IPS-18a (cell line): ENCODE results near the gene MARCHF3.
"Not testable (repeated sequence)": the region's sequence is repeated elsewhere in the genome, so short reads cannot be mapped to it uniquely, and the experiment has no call there.

Source experiments
- H3K27ac ChIP-seq: one replicate; pipeline ENCODE4 v1.5.1; 2013; ENCODE audit warnings: low read length
- H3K27me3 ChIP-seq: one replicate; pipeline ENCODE4 v1.6.1; 2013; ENCODE audit warnings: mild to moderate bottlenecking, low read length; ENCODE audit not compliant: control insufficient read depth, insufficient read depth
- H3K36me3 ChIP-seq: one replicate; pipeline ENCODE4 v1.6.1; 2013; ENCODE audit warnings: low read depth, low read length; ENCODE audit not compliant: control insufficient read depth
- H3K4me1 ChIP-seq: one replicate; pipeline ENCODE4 v1.6.1; 2013; ENCODE audit warnings: low read depth, low read length; ENCODE audit not compliant: control insufficient read depth
- H3K4me3 ChIP-seq: one replicate; pipeline ENCODE4 v1.5.1; 2013; ENCODE audit warnings: low read length
- H3K9ac ChIP-seq: one replicate; pipeline ENCODE4 v1.6.1; 2013; ENCODE audit warnings: mild to moderate bottlenecking, low read length, moderate library complexity
- H3K9me3 ChIP-seq: one replicate; pipeline ENCODE4 v1.6.1; 2013; ENCODE audit warnings: low read depth, low read length; ENCODE audit not compliant: control insufficient read depth

The MARCHF3 gene

GRCh38 chr5:127008300-127008975, 21.9 kb downstream of the MARCHF3 start:
- no peak overlapping the region for H3K27ac ChIP-seq
- H3K9me3 ChIP-seq, result no peaks in the 10 kb centered on the region
- no peak overlapping the region for H3K9ac ChIP-seq
- H3K4me1 ChIP-seq, result peaks cover 2% of the 10 kb centered on the region
- no peaks in the 10 kb centered on the region for H3K36me3 ChIP-seq
- H3K4me3 ChIP-seq, result no peak overlapping the region
- H3K27me3 ChIP-seq, result no peaks in the 10 kb centered on the region

- Histone ChIP-seq H3K4me1 (peaks cover 2% of the 10 kb centered on the region), H3K9ac (no peak overlapping the region), H3K36me3 (no peaks in the 10 kb centered on the region), H3K9me3 (no peaks in the 10 kb centered on the region), H3K27ac (no peak overlapping the region), H3K4me3 (no peak overlapping the region), H3K27me3 (no peaks in the 10 kb centered on the region)
Observed at GRCh38 chr5:127007522-127007921, 22.8 kb downstream of the MARCHF3 start.

GRCh38 chr5:127006744-127007143, 23.6 kb downstream of the MARCHF3 start:
- Histone ChIP-seq H3K36me3 (no peaks in the 10 kb centered on the region), H3K4me1 (peaks cover 2% of the 10 kb centered on the region), H3K9ac (no peak overlapping the region), H3K4me3 (no peak overlapping the region), H3K9me3 (no peaks in the 10 kb centered on the region), H3K27ac (no peak overlapping the region), H3K27me3 (no peaks in the 10 kb centered on the region)

- H3K9ac ChIP-seq, H3K27me3 ChIP-seq, H3K36me3 ChIP-seq, H3K27ac ChIP-seq, H3K4me3 ChIP-seq, H3K9me3 ChIP-seq, H3K4me1 ChIP-seq: not testable (repeated sequence)
Observed at GRCh38 chr5:127005282-127005681, 25.1 kb downstream of the MARCHF3 start.

GRCh38 chr5:127004721-127005120, 25.6 kb downstream of the MARCHF3 start:
- H3K9me3 ChIP-seq, result no peaks in the 10 kb centered on the region
- no peaks in the 10 kb centered on the region for H3K27me3 ChIP-seq
- H3K27ac ChIP-seq, result no peak overlapping the region
- H3K9ac ChIP-seq, result no peak overlapping the region
- peaks cover 2% of the 10 kb centered on the region for H3K4me1 ChIP-seq
- no peaks in the 10 kb centered on the region for H3K36me3 ChIP-seq
- no peak overlapping the region for H3K4me3 ChIP-seq

GRCh38 chr5:127003798-127004495, 26.4 kb downstream of the MARCHF3 start:
- no peaks in the 10 kb centered on the region for H3K36me3 ChIP-seq
- no peaks in the 10 kb centered on the region for H3K27me3 ChIP-seq
- no peaks in the 10 kb centered on the region for H3K4me1 ChIP-seq
- H3K4me3 ChIP-seq, result no peak overlapping the region
- no peaks in the 10 kb centered on the region for H3K9me3 ChIP-seq
- no peak overlapping the region for H3K9ac ChIP-seq
- no peak overlapping the region for H3K27ac ChIP-seq

- Histone ChIP-seq H3K36me3 (no peaks in the 10 kb centered on the region), H3K27me3 (no peaks in the 10 kb centered on the region), H3K4me3 (no peak overlapping the region), H3K4me1 (no peaks in the 10 kb centered on the region), H3K9ac (no peak overlapping the region), H3K27ac (no peak overlapping the region), H3K9me3 (no peaks in the 10 kb centered on the region)
Observed at GRCh38 chr5:127002390-127002789, 28.0 kb downstream of the MARCHF3 start.

GRCh38 chr5:127001621-127002296, 28.6 kb downstream of the MARCHF3 start:
- H3K9ac ChIP-seq, result no peak overlapping the region
- H3K36me3 ChIP-seq, result no peaks in the 10 kb centered on the region
- no peak overlapping the region for H3K4me3 ChIP-seq
- H3K9me3 ChIP-seq, result no peaks in the 10 kb centered on the region
- no peaks in the 10 kb centered on the region for H3K4me1 ChIP-seq
- H3K27me3 ChIP-seq, result no peaks in the 10 kb centered on the region
- no peak overlapping the region for H3K27ac ChIP-seq

GRCh38 chr5:126998895-126999570, 31.3 kb downstream of the MARCHF3 start:
- H3K27ac ChIP-seq, result no peak overlapping the region
- H3K4me1 ChIP-seq, result no peaks in the 10 kb centered on the region
- H3K27me3 ChIP-seq, result no peaks in the 10 kb centered on the region
- no peaks in the 10 kb centered on the region for H3K9me3 ChIP-seq
- no peaks in the 10 kb centered on the region for H3K36me3 ChIP-seq
- no peak overlapping the region for H3K4me3 ChIP-seq
- no peak overlapping the region for H3K9ac ChIP-seq

- no peak overlapping the region for H3K27ac ChIP-seq
- H3K9me3 ChIP-seq, result no peaks in the 10 kb centered on the region
- no peaks in the 10 kb centered on the region for H3K36me3 ChIP-seq
- no peaks in the 10 kb centered on the region for H3K4me1 ChIP-seq
- H3K4me3 ChIP-seq, result no peak overlapping the region
- H3K9ac ChIP-seq, result no peak overlapping the region
- H3K27me3 ChIP-seq, result no peaks in the 10 kb centered on the region
Observed at GRCh38 chr5:126998201-126998631, 32.1 kb downstream of the MARCHF3 start.

GRCh38 chr5:126995689-126996088, 34.7 kb downstream of the MARCHF3 start:
- Histone ChIP-seq H3K9me3 (no peaks in the 10 kb centered on the region), H3K36me3 (no peaks in the 10 kb centered on the region), H3K27ac (no peak overlapping the region), H3K27me3 (no peaks in the 10 kb centered on the region), H3K4me1 (no peaks in the 10 kb centered on the region), H3K4me3 (no peak overlapping the region), H3K9ac (no peak overlapping the region)
